NCI-H345 treated with DMSO at 0.1 percent for 48 hours (cell line): Measurements from ENCODE around the gene SPTLC1.

ENCODE experiments used
- DNase-seq: peaks from one replicate; lab custom pipeline; 2025; ENCODE audit not compliant: unreplicated experiment; lab: John Stamatoyannopoulos, UW

The SPTLC1 gene

DNA sequence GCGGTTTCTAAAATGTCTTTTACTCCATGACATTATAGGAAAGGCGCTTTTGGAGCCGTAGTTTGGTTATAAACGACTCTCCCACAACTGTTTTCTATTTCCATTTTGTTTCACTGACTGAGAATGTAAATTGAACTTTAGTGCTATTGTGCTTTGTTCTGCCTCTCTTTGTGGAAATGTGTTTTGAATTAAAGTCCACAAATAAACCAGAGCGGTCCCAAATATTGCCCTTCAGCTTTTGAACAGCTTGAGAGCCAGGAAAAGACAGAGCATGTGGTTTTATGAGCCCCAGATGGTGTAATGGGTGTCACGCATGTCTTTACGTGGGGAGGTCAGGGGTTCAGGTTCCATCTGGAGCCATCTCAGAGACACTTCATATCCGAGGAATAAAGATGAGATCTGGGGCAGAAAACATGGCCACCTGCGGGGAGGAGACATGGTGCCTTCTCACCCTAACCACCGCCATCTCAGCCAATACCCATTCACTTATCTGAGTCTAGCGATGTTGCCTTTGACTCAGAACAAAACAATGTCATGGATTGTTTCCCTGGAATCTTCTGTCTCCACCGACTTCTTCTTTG, 122.7 kb downstream of the SPTLC1 start:
- DNase-seq, result no peak

DNA sequence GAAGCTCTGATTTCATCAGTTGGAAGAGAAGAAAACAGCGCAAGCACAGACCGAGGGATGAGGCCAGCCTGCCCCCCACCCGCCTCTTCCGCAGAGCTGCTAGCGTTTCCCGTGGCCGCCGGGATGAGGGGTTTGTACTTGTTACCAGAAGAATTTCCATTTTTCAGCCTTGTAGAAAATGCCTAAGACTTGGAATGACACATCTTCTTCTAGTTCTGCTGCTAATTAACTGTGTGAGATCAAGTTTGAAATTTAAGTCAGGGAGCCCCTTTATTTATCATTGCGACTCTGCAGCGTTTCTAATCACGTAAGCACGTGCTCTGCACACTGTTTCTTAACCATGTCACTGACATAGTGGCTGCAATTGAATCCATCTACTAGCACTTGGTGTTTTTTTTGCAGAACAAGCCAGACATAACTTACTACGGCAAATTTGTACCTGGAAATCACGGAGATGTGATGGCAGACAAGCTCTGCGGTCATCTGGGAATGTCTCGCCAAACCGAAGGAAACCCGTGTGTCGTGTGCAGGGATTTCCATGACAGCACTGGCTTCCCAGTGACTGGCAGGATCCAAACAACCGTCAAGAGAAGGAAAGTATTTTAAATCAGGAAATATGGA, 123.4 kb downstream of the SPTLC1 start:
- DNase-seq, result no peak

GRCh38 chr9:91986248-91986647, 129.0 kb downstream of the SPTLC1 start:
- no peak for DNase-seq

- DNase-seq, result no peak
Observed at GRCh38 chr9:91985692-91986091, 129.5 kb downstream of the SPTLC1 start.
